Measurements from ENCODE around the gene SLCO4A1. TPM values are rescaled to one million over a fixed set of nuclear protein-coding genes. Genes with fewer than 3 reads are reported as not detected.
"Not testable (repeated sequence)": the region's sequence is repeated elsewhere in the genome, so short reads cannot be mapped to it uniquely, and the experiment has no call there.

Gene SLCO4A1
- total RNA-seq, 1 experiment from 2014 or later: 48.8 TPM

DNA sequence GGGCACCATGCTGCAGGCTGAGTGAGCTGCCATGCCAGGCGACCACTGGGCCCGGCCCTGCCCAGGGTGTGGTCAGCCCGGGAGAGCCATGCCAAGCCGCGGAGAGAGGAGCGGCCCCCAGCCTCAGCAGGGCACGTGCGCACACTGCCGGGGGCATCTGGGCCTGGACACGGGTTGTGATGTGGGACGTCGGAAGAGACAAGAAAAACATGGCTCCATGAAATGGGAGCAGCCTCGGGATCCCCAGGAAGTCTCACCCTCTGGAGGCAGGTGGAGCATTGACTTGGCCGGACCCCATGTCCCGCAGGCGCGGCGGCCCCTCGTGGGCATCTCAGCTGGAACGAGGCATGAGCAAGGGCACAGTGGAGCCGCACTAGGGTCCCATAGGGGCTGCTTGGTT lies 16.8 kb upstream of the SLCO4A1 start:
- Histone ChIP-seq H3K36me3 (ENCODE audit: insufficient read depth, low read length, poor library complexity, severe bottlenecking) (no peaks in the 10 kb centered on the region), H3K4me1 (ENCODE audit: insufficient read depth, low read length, poor library complexity, severe bottlenecking) (peaks cover 36% of the 10 kb centered on the region), H3K9me3 (ENCODE audit: low read depth, low read length, poor library complexity, severe bottlenecking) (no peaks in the 10 kb centered on the region), H3K27ac (ENCODE audit: low read depth, low read length, poor library complexity, severe bottlenecking) (no peak overlapping the region), H3K27me3 (replicated peaks; ENCODE audit: insufficient read depth, low read depth, low read length, poor library complexity) (no peaks in the 10 kb centered on the region), H3K4me3 (ENCODE audit: low read depth, low read length, poor library complexity, severe bottlenecking) (no peak overlapping the region)
- CTCF ChIA-PET: interaction anchor here (0.6 kb wide), 1 partner anchor 169 kb away, joined by 3 read pairs; no protein-coding TSS in a partner anchor
- TF ChIP-seq CTCF (conservative IDR thresholded peaks at IDR 0.05; ENCODE audit: low read depth, low read length) (no peak), EZH2 (IDR thresholded peaks at IDR 0.05; ENCODE audit: borderline replicate concordance, low read depth, low read length, poor library complexity, severe bottlenecking) (no peak)
- POLR2A ChIA-PET (ENCODE audit: low non-redundant PET): no interaction called here
- no peak for DNase-seq (ENCODE audit: low spot score)
- BruUV-seq (replicated peaks): no TSS peak
- intact Hi-C loops (cut with micrococcal nuclease; ENCODE audit: unreplicated experiment): no loop called here

GRCh38 chr20:62625921-62626547 lies 16.3 kb upstream of the SLCO4A1 start:
- Histone ChIP-seq H3K9me3 (ENCODE audit: low read depth, low read length, poor library complexity, severe bottlenecking) (no peaks in the 10 kb centered on the region), H3K4me3 (ENCODE audit: low read depth, low read length, poor library complexity, severe bottlenecking) (no peak overlapping the region), H3K36me3 (ENCODE audit: insufficient read depth, low read length, poor library complexity, severe bottlenecking) (no peaks in the 10 kb centered on the region), H3K27ac (ENCODE audit: low read depth, low read length, poor library complexity, severe bottlenecking) (no peak overlapping the region), H3K27me3 (replicated peaks; ENCODE audit: insufficient read depth, low read depth, low read length, poor library complexity) (no peaks in the 10 kb centered on the region), H3K4me1 (ENCODE audit: insufficient read depth, low read length, poor library complexity, severe bottlenecking) (peaks cover 36% of the 10 kb centered on the region)
- CTCF ChIA-PET: interaction anchor here (0.6 kb wide), 2 partner anchors 52 to 168 kb away, joined by 3 read pairs; no protein-coding TSS in a partner anchor
- no peak for TF ChIP-seq CTCF (conservative IDR thresholded peaks at IDR 0.05; ENCODE audit: low read depth, low read length)
- TF ChIP-seq EZH2 (IDR thresholded peaks at IDR 0.05; ENCODE audit: borderline replicate concordance, low read depth, low read length, poor library complexity, severe bottlenecking): no peak
- BruUV-seq (replicated peaks): no TSS peak
- no peak for DNase-seq (ENCODE audit: low spot score)
- POLR2A ChIA-PET (ENCODE audit: low non-redundant PET): no interaction called here
- intact Hi-C loops (cut with micrococcal nuclease; ENCODE audit: unreplicated experiment): no loop called here

GRCh38 chr20:62627425-62627824 lies 14.9 kb upstream of the SLCO4A1 start:
- CTCF ChIA-PET: not testable (repeated sequence)
- peaks cover 36% of the 10 kb centered on the region for H3K4me1 ChIP-seq (ENCODE audit: insufficient read depth, low read length, poor library complexity, severe bottlenecking)

More at GRCh38 chr20:62627425-62627824, 14.9 kb upstream of the SLCO4A1 start:
- H3K27me3 ChIP-seq (replicated peaks; ENCODE audit: insufficient read depth, low read depth, low read length, poor library complexity); H3K9me3 ChIP-seq (ENCODE audit: low read depth, low read length, poor library complexity, severe bottlenecking); H3K36me3 ChIP-seq (ENCODE audit: insufficient read depth, low read length, poor library complexity, severe bottlenecking); intact Hi-C loops (cut with micrococcal nuclease; ENCODE audit: unreplicated experiment); BruUV-seq (replicated peaks); DNase-seq (ENCODE audit: low spot score); H3K4me3 ChIP-seq (ENCODE audit: low read depth, low read length, poor library complexity, severe bottlenecking): not testable (repeated sequence)
- peak overlapping the region; percentile 79 for H3K27ac ChIP-seq (ENCODE audit: low read depth, low read length, poor library complexity, severe bottlenecking)
- POLR2A ChIA-PET (ENCODE audit: low non-redundant PET): interaction anchor here (0.7 kb wide), 1 partner anchor 28 kb away, joined by 4 read pairs; no protein-coding TSS in a partner anchor
